CD4-positive, alpha-beta T cell treated with Interferon gamma for 1 hour (primary cell): Measurements from ENCODE around the gene OSTM1.

Experiments
- DNase-seq: peaks from one replicate; pipeline ENCODE4 v3.0.0-alpha.2; 2020

Gene OSTM1

GRCh38 chr6:108100003-108100402 lies 25.5 kb upstream of the OSTM1 start:
- no peak for DNase-seq

- DNase-seq, result no peak
These were observed 23.3 kb upstream of the OSTM1 start for GRCh38 chr6:108097882-108098281.

- no peak for DNase-seq
These were observed 19.3 kb upstream of the OSTM1 start for GRCh38 chr6:108093781-108094300.

GRCh38 chr6:108091288-108091687 lies 16.7 kb upstream of the OSTM1 start:
- DNase-seq, result no peak

GRCh38 chr6:108083349-108083748 lies 8.8 kb upstream of the OSTM1 start:
- no peak for DNase-seq

GRCh38 chr6:108082539-108082938 lies 8.0 kb upstream of the OSTM1 start:
- no peak for DNase-seq

- DNase-seq, result no peak
These were observed 5.7 kb upstream of the OSTM1 start for GRCh38 chr6:108080010-108080780.

- DNase-seq, result no peak
These were observed 3.6 kb upstream of the OSTM1 start for GRCh38 chr6:108078191-108078590.

GRCh38 chr6:108074057-108074358 lies 533 bp downstream of the OSTM1 start:
- DNase-seq, result no peak

GRCh38 chr6:108071736-108072276 lies 2.7 kb downstream of the OSTM1 start:
- DNase-seq, result no peak

GRCh38 chr6:108068618-108069017 lies 5.9 kb downstream of the OSTM1 start:
- no peak for DNase-seq

GRCh38 chr6:108068182-108068581 lies 6.4 kb downstream of the OSTM1 start:
- DNase-seq, result no peak

- no peak for DNase-seq
These were observed 21.8 kb downstream of the OSTM1 start for GRCh38 chr6:108052706-108053105.

GRCh38 chr6:108051481-108051880 lies 23.1 kb downstream of the OSTM1 start:
- no peak for DNase-seq

- DNase-seq, result no peak
These were observed 34.9 kb downstream of the OSTM1 start for GRCh38 chr6:108039681-108040080.

- DNase-seq, result no peak
These were observed 37.7 kb downstream of the OSTM1 start for GRCh38 chr6:108036884-108037283.

- no peak for DNase-seq
These were observed 42.6 kb downstream of the OSTM1 start for GRCh38 chr6:108031968-108032367.

- DNase-seq, result no peak
These were observed 44.3 kb downstream of the OSTM1 start for GRCh38 chr6:108030211-108030610.

- no peak for DNase-seq
These were observed 45.2 kb downstream of the OSTM1 start for GRCh38 chr6:108029226-108029921.

- DNase-seq, result no peak
These were observed 46.9 kb downstream of the OSTM1 start for GRCh38 chr6:108027594-108027993.

GRCh38 chr6:108027056-108027455 lies 47.5 kb downstream of the OSTM1 start:
- no peak for DNase-seq

GRCh38 chr6:108024427-108025073 lies 50.0 kb downstream of the OSTM1 start:
- DNase-seq, result no peak

GRCh38 chr6:108020472-108021116 lies 53.9 kb downstream of the OSTM1 start:
- no peak for DNase-seq
